Osteoblast (primary cell): Measurements from ENCODE around the gene SURF2. TPM values are rescaled to one million over a fixed set of nuclear protein-coding genes. Genes with fewer than 3 reads are reported as not detected.

ENCODE experiments used
- DNase-seq: peaks from one replicate; pipeline ENCODE4 v3.0.0; 2011; ENCODE audit warnings: low spot score, mixed read lengths; ENCODE audit not compliant: insufficient read length; ENCODE audit errors: missing footprints
- H2AFZ ChIP-seq: 2 replicates; pipeline ENCODE4 v1.6.0; 2011; ENCODE audit warnings: mild to moderate bottlenecking, low read length
- H3K27ac ChIP-seq: 2 replicates; pipeline ENCODE4 v1.5.1; 2011; ENCODE audit warnings: mild to moderate bottlenecking, low read depth, low read length, moderate library complexity
- H3K27me3 ChIP-seq: 2 replicates; pipeline ENCODE4 v1.6.0; 2012; ENCODE audit warnings: mild to moderate bottlenecking, control low read depth, inconsistent platforms, low read length, moderate library complexity; ENCODE audit not compliant: insufficient read depth
- H3K36me3 ChIP-seq: 2 replicates; pipeline ENCODE4 v1.5.1; 2011; ENCODE audit warnings: mild to moderate bottlenecking, low read length, control low read depth, moderate library complexity; ENCODE audit not compliant: insufficient read depth
- H3K4me1 ChIP-seq: 2 replicates; pipeline ENCODE4 v1.5.1; 2011; ENCODE audit warnings: mild to moderate bottlenecking, low read length, control low read depth, moderate library complexity; ENCODE audit not compliant: insufficient read depth
- H3K4me2 ChIP-seq: 2 replicates; pipeline ENCODE4 v1.6.0; 2011; ENCODE audit warnings: mild to moderate bottlenecking, low read length; ENCODE audit not compliant: insufficient read depth
- H3K4me3 ChIP-seq: fragments of 200-600 bp; sonication (generic); 3 replicates; pipeline ENCODE4 v1.5.1; 2012; ENCODE audit warnings: mild to moderate bottlenecking, low read length, inconsistent platforms; ENCODE audit not compliant: insufficient read depth
- H3K79me2 ChIP-seq: 2 replicates; pipeline ENCODE4 v1.6.0; 2012; ENCODE audit warnings: mild to moderate bottlenecking, low read length, control low read depth, inconsistent platforms; ENCODE audit not compliant: insufficient read depth
- H3K9me3 ChIP-seq: 2 replicates; pipeline ENCODE4 v1.5.1; 2011; ENCODE audit warnings: low read depth, low read length, control low read depth
- H4K20me1 ChIP-seq: 2 replicates; pipeline ENCODE4 v1.6.0; 2012; ENCODE audit warnings: mild to moderate bottlenecking, low read length, control low read depth; ENCODE audit not compliant: insufficient read depth
- CTCF ChIP-seq: IDR thresholded peaks from 2 replicates; pipeline ENCODE4 v1.5.1; 2011; ENCODE audit warnings: mild to moderate bottlenecking, low read depth, low read length, moderate library complexity; ENCODE audit errors: extremely low read depth
- total RNA-seq: library from RNA; depleted of rRNA; stranded (reverse); fragments of >200 nt; gene quantifications from 2 replicates; pipeline ENCODE4 v1.2.3, GENCODE V29; 2012

SURF2 gene
- total RNA-seq, 1 donor: 15.2 TPM

DNA sequence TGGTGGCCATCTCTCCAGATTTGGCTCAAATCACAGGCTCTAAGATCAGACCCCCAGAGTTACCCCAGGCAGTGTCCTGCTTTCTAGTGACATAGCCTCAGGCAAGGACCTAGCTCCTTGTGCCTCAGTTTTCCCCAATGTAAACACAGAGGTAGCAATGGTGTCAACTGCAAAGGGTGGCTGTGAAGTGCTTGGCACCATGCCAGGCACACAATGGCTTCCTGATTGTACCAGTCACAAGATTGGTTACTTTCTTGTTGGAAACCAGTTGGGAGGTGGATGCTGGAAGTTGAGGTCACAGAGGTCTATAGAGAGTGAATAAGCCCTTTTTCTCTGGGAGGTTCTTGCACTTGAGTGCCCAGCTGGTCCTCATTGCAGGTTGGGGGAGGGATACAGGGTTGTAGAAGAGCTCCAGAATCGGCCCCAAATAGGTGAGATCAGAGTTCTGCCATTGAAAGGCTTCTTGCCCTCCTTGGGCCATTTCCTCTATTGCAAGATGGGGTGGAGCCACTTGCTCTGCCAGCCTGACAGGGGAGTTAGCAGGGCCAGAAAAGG lies 22.1 kb downstream of the SURF2 start:
- Histone ChIP-seq H4K20me1 (peaks cover 15% of the 10 kb centered on the region), H3K4me3 (no peak overlapping the region), H2AFZ (no peak overlapping the region), H3K4me2 (no peak overlapping the region), H3K27me3 (no peaks in the 10 kb centered on the region), H3K27ac (no peak overlapping the region), H3K4me1 (peaks cover 14% of the 10 kb centered on the region), H3K79me2 (peaks cover 24% of the 10 kb centered on the region), H3K36me3 (peaks cover 4% of the 10 kb centered on the region), H3K9me3 (no peaks in the 10 kb centered on the region)
- TF ChIP-seq CTCF: no peak
- DNase-seq: peak; percentile 56

- no peak for TF ChIP-seq CTCF
- Histone ChIP-seq H2AFZ (no peak overlapping the region), H3K27me3 (no peaks in the 10 kb centered on the region), H3K27ac (no peak overlapping the region), H3K79me2 (peaks cover 15% of the 10 kb centered on the region), H3K36me3 (no peaks in the 10 kb centered on the region), H3K4me2 (no peak overlapping the region), H3K4me3 (no peak overlapping the region), H4K20me1 (peaks cover 7% of the 10 kb centered on the region), H3K9me3 (no peaks in the 10 kb centered on the region), H3K4me1 (peaks cover 7% of the 10 kb centered on the region)
- peak; percentile 23 for DNase-seq
These were observed 23.1 kb downstream of the SURF2 start for GRCh38 chr9:133379153-133380086.

GRCh38 chr9:133380734-133381133 lies 24.4 kb downstream of the SURF2 start:
- TF ChIP-seq CTCF: no peak
- DNase-seq: no peak
- Histone ChIP-seq H3K4me2 (no peak overlapping the region), H3K27ac (no peak overlapping the region), H3K9me3 (no peaks in the 10 kb centered on the region), H3K79me2 (peaks cover 1% of the 10 kb centered on the region), H4K20me1 (no peaks in the 10 kb centered on the region), H3K36me3 (no peaks in the 10 kb centered on the region), H3K4me1 (peaks cover 7% of the 10 kb centered on the region), H3K4me3 (no peak overlapping the region), H3K27me3 (no peaks in the 10 kb centered on the region), H2AFZ (no peak overlapping the region)

GRCh38 chr9:133382507-133383141 lies 26.3 kb downstream of the SURF2 start:
- TF ChIP-seq CTCF: no peak
- Histone ChIP-seq H3K4me3 (no peak overlapping the region), H2AFZ (no peak overlapping the region), H3K9me3 (no peaks in the 10 kb centered on the region), H3K4me1 (no peaks in the 10 kb centered on the region), H3K27ac (no peak overlapping the region), H3K27me3 (no peaks in the 10 kb centered on the region), H3K79me2 (no peaks in the 10 kb centered on the region), H3K4me2 (no peak overlapping the region), H4K20me1 (no peaks in the 10 kb centered on the region), H3K36me3 (no peaks in the 10 kb centered on the region)
- DNase-seq: no peak
